Astrocyte (in vitro differentiated cells and primary cell): ENCODE results near the gene SPNS3. TPM values are rescaled to one million over a fixed set of nuclear protein-coding genes. Genes with fewer than 3 reads are reported as not detected.
A peak's percentile ranks its signal among the peaks of the same experiment; 100 is the strongest.

Source experiments
- DNase-seq: peaks from one replicate; pipeline ENCODE4 v3.0.0-alpha.2; 2010; ENCODE audit warnings: low read depth
- FAIRE-seq: peaks from 2 replicates; lab custom pipeline; 2011; peaks lifted over from hg19 to GRCh38; lab: Jason Lieb, UNC
- H2AFZ ChIP-seq: 2 replicates; pipeline ENCODE4 v1.6.0; 2012; ENCODE audit warnings: low read depth, low read length, inconsistent platforms
- H3K27ac ChIP-seq: 2 replicates; pipeline ENCODE4 v1.5.1; 2011; ENCODE audit warnings: low read depth, low read length, inconsistent platforms
- H3K27me3 ChIP-seq: 2 replicates; pipeline ENCODE4 v1.6.0; 2011; ENCODE audit warnings: low read length, inconsistent platforms; ENCODE audit not compliant: insufficient read depth
- H3K36me3 ChIP-seq: 2 replicates; pipeline ENCODE4 v1.5.1; 2011; ENCODE audit warnings: low read length, inconsistent platforms; ENCODE audit not compliant: insufficient read depth
- H3K4me1 ChIP-seq: 2 replicates; pipeline ENCODE4 v1.5.1; 2011; ENCODE audit warnings: low read length, inconsistent platforms; ENCODE audit not compliant: insufficient read depth
- H3K4me2 ChIP-seq: 2 replicates; pipeline ENCODE4 v1.6.0; 2012; ENCODE audit warnings: low read length, inconsistent platforms
- H3K4me3 ChIP-seq: 2 replicates; pipeline ENCODE4 v1.5.1; 2011; ENCODE audit warnings: low read depth, mild to moderate bottlenecking, low read length, inconsistent platforms; ENCODE audit not compliant: insufficient read depth
- H3K79me2 ChIP-seq: 2 replicates; pipeline ENCODE4 v1.6.0; 2012; ENCODE audit warnings: mild to moderate bottlenecking, low read length, inconsistent platforms; ENCODE audit not compliant: insufficient read depth
- H3K9ac ChIP-seq: 2 replicates; pipeline ENCODE4 v1.6.0; 2012; ENCODE audit warnings: mild to moderate bottlenecking, low read length, inconsistent platforms
- H3K9me3 ChIP-seq: 2 replicates; pipeline ENCODE4 v1.5.1; 2012; ENCODE audit warnings: low read depth, mild to moderate bottlenecking, low read length, inconsistent platforms; ENCODE audit not compliant: insufficient read depth
- H4K20me1 ChIP-seq: 2 replicates; pipeline ENCODE4 v1.6.0; 2012; ENCODE audit warnings: low read length, inconsistent platforms; ENCODE audit not compliant: insufficient read depth
- H3K27ac Mint-ChIP-seq: one replicate; pipeline ENCODE4 v1.8.0; 2021; ENCODE audit warnings: mild to moderate bottlenecking, mixed read lengths; ENCODE audit not compliant: unreplicated experiment
- H3K27me3 Mint-ChIP-seq: one replicate; pipeline ENCODE4 v1.8.0; 2021; ENCODE audit warnings: low read depth, mixed read lengths; ENCODE audit not compliant: unreplicated experiment
- H3K36me3 Mint-ChIP-seq: one replicate; pipeline ENCODE4 v1.8.0; 2021; ENCODE audit warnings: low read depth, mixed read lengths; ENCODE audit not compliant: unreplicated experiment
- H3K4me1 Mint-ChIP-seq: one replicate; pipeline ENCODE4 v1.8.0; 2021; ENCODE audit warnings: low read depth, mixed read lengths; ENCODE audit not compliant: unreplicated experiment
- H3K4me3 Mint-ChIP-seq: one replicate; pipeline ENCODE4 v1.8.0; 2021; ENCODE audit warnings: mild to moderate bottlenecking, moderate library complexity, mixed read lengths; ENCODE audit not compliant: unreplicated experiment
- H3K9me3 Mint-ChIP-seq: one replicate; pipeline ENCODE4 v1.8.0; 2021; ENCODE audit warnings: mild to moderate bottlenecking, mixed read lengths; ENCODE audit not compliant: unreplicated experiment
- EZH2 ChIP-seq: IDR thresholded peaks from 2 replicates; pipeline ENCODE4 v1.6.1; 2012; ENCODE audit warnings: mild to moderate bottlenecking, low read length, inconsistent platforms; ENCODE audit not compliant: insufficient read depth
- total RNA-seq: library from RNA; stranded (reverse); gene quantifications from 2 replicates; pipeline ENCODE4 v1.2.1, GENCODE V29; 2021
- TF ChIP-seq, protein P1 (sequence below): IDR thresholded peaks from 2 replicates; pipeline ENCODE4 v1.5.1; 2011; ENCODE audit warnings: low read depth, mild to moderate bottlenecking, inconsistent platforms, low read length, moderate library complexity; ENCODE audit not compliant: insufficient read depth

SPNS3 gene
- total RNA-seq, 1 donor from 2014 or later: not detected

DNA sequence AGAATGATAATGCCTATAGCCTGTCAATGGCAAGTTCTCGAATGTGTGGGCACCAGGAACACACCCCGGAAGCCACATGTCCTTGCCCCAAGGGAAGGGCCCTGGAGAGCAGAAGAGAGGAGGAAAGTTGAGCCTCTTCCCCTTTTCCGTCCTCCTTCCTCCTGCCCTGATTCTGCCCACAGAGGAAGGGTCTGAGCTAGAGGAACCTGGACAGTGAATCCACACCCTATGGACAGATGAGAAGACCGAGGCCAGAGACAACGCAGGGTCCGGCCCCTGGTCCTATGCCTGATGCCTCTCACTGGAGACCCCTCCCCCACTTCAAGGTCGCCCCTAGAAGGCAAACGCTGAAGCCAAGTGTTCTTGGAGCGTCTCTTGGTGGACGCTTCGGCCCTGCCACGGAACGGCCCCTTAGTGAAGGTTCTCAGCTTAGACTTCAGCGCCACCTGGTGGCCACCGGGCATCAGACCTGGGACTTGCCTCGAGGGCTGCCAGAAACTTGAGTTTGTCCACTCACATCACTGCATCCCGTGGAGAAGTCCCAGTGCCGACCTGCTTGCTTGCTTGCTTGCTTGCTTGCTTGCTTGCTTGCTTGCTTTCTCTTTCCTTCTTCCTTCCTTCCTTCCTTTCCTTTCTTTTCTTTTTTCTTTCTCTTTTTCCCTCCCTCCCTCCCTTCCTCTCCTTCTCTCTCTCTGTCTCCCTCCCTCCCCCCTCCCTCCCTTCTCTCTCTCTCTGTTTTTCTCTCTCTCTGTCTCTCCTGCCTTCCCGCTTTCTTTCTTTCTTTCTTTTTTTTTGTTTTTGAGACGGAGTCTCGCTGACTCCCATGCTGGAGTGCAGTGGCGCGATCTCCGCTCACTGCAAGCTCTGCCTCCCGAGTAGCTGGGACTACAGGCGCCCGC lies 20.6 kb upstream of the SPNS3 start:
- H3K27ac ChIP-seq: no peak overlapping the region
- H3K36me3 ChIP-seq: no peaks in the 10 kb centered on the region
- no peaks in the 10 kb centered on the region for H3K36me3 Mint-ChIP-seq
- no peaks in the 10 kb centered on the region for H3K4me1 ChIP-seq
- H3K4me2 ChIP-seq: peak overlapping the region; percentile 43
- peaks cover 13% of the 10 kb centered on the region for H3K27me3 Mint-ChIP-seq
- peak overlapping the region; percentile 29 for H2AFZ ChIP-seq
- H3K9ac ChIP-seq: no peak overlapping the region
- no peak overlapping the region for H3K27ac Mint-ChIP-seq
- no peak overlapping the region for H3K4me3 ChIP-seq
- H3K9me3 ChIP-seq: no peaks in the 10 kb centered on the region
- H3K9me3 Mint-ChIP-seq: no peaks in the 10 kb centered on the region
- no peaks in the 10 kb centered on the region for H3K4me1 Mint-ChIP-seq
- H3K79me2 ChIP-seq: no peaks in the 10 kb centered on the region
- TF ChIP-seq EZH2: no peak
- TF ChIP-seq, protein P1, sequence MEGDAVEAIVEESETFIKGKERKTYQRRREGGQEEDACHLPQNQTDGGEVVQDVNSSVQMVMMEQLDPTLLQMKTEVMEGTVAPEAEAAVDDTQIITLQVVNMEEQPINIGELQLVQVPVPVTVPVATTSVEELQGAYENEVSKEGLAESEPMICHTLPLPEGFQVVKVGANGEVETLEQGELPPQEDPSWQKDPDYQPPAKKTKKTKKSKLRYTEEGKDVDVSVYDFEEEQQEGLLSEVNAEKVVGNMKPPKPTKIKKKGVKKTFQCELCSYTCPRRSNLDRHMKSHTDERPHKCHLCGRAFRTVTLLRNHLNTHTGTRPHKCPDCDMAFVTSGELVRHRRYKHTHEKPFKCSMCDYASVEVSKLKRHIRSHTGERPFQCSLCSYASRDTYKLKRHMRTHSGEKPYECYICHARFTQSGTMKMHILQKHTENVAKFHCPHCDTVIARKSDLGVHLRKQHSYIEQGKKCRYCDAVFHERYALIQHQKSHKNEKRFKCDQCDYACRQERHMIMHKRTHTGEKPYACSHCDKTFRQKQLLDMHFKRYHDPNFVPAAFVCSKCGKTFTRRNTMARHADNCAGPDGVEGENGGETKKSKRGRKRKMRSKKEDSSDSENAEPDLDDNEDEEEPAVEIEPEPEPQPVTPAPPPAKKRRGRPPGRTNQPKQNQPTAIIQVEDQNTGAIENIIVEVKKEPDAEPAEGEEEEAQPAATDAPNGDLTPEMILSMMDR: peak; percentile 85
- no peaks in the 10 kb centered on the region for H4K20me1 ChIP-seq
- peak; percentile 79 for FAIRE-seq
- peak; percentile 58 for DNase-seq
- H3K27me3 ChIP-seq: no peaks in the 10 kb centered on the region
- no peak overlapping the region for H3K4me3 Mint-ChIP-seq

DNA sequence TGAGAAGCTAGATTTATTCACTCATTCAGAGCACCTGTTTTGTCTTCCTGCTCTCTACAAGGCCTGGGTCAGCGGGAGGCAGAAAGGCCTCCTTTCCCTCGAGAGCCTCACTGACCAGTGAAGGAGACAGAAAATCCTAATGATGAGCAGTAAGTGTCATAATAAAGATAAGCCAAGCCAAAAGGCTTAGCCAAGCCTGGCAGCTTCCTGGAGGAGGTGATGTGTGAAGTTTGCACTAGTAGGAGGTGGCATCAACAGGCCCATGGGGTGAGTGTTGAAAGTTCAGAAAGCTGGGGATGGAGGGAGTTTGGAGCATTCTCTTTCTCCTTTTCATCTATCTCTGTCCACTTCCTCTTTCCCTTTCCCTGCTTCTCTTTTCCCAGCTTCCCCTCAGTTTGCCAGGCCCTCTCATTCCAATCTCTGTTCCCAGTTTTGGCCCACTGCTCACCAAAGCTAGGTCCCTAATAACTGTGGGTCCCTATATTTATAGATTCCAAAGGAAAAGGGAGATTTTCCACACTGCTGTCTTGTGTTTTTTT lies 16.5 kb upstream of the SPNS3 start:
- Histone ChIP-seq H3K27ac (no peak overlapping the region), H3K4me2 (no peak overlapping the region), H4K20me1 (no peaks in the 10 kb centered on the region), H3K79me2 (no peaks in the 10 kb centered on the region), H2AFZ (no peak overlapping the region), H3K4me3 (no peak overlapping the region), H3K36me3 (no peaks in the 10 kb centered on the region), H3K9ac (no peak overlapping the region), H3K9me3 (no peaks in the 10 kb centered on the region), H3K27me3 (no peaks in the 10 kb centered on the region), H3K4me1 (no peaks in the 10 kb centered on the region)
- Mint-ChIP-seq H3K4me1 (no peaks in the 10 kb centered on the region), H3K4me3 (no peak overlapping the region), H3K27me3 (peaks cover 12% of the 10 kb centered on the region), H3K27ac (no peak overlapping the region), H3K9me3 (no peaks in the 10 kb centered on the region), H3K36me3 (no peaks in the 10 kb centered on the region)
- no peak for FAIRE-seq
- TF ChIP-seq EZH2: no peak
- TF ChIP-seq, protein P1: no peak
- DNase-seq: no peak
